ENCODE measurements around the gene OSBPL6.
"Not testable (repeated sequence)": the region's sequence is repeated elsewhere in the genome, so short reads cannot be mapped to it uniquely, and the experiment has no call there.

Gene OSBPL6

DNA sequence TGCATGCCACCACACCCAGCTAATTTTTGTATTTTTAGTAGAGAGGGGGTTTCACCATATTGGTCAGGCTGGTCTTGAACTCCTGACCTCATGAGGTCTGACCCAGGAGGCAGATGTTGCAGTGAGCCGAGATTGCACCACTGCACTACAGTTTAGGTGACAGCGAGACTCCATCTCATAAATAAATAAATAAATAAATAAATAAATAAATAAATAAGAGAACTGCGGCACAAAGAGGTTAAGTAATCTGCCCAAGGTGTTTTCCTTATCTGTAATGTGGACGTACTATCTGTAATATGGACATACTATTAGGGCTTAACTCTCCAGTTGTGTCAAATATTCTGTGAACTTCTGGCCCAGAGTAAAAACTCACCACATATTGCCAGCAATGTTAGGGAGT lies 4.1 kb downstream of the OSBPL6 start:
- DNase-seq (ENCODE audit: low read depth), result not testable (repeated sequence)

DNA sequence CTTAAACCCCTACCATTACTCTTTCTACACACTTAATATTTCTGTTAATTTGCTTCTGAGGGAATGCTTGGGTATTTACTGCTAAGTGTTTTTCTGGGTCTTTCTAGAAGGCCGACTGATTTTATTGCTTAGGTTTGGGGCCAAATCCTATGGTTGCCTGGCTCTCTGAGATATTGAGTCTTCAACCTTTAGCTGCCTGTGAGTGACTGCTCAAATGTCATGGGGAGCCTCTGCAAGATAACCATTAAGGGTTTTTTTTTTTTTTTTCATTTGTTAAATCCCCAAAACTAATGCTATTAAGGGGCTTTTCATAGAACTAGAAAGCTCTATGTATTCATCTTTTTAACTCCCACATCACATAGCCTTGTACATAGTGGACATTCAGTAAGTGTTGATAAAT lies 5.0 kb downstream of the OSBPL6 start:
- no peak for DNase-seq (ENCODE audit: low read depth)

- DNase-seq (ENCODE audit: low read depth), result no peak
Measured at GRCh38 chr2:178200331-178200730, 6.0 kb downstream of the OSBPL6 start.

DNA sequence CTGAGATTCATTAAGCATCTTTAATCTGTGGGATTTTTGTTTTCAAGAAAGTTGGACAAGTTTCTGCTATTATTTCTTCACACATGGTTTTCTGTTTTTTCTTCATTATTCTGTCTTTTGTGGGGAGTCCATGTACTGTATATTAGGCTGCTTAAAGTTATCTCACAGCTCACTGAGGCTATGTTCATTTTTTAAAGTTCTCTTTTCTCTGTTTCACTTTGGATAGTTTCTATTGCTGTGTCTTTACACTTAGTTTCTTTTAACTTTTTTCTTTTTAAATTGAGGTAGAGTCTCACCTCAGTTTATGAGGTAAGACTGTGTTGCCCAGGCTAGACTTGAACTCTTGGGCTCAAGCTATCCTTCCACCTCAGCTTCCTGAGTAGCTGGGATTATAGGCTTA lies 8.6 kb downstream of the OSBPL6 start:
- no peak for DNase-seq (ENCODE audit: low read depth)

GRCh38 chr2:178204977-178205376 lies 10.7 kb downstream of the OSBPL6 start:
- no peak for DNase-seq (ENCODE audit: low read depth)

GRCh38 chr2:178205853-178206521 lies 11.7 kb downstream of the OSBPL6 start:
- no peak for DNase-seq (ENCODE audit: low read depth)

- no peak for DNase-seq (ENCODE audit: low read depth)
Measured at GRCh38 chr2:178208336-178208735, 14.0 kb downstream of the OSBPL6 start.

- no peak for DNase-seq (ENCODE audit: low read depth)
Measured at GRCh38 chr2:178208817-178209216, 14.5 kb downstream of the OSBPL6 start.

GRCh38 chr2:178211460-178211859 lies 17.1 kb downstream of the OSBPL6 start:
- no peak for DNase-seq (ENCODE audit: low read depth)

- no peak for DNase-seq (ENCODE audit: low read depth)
Measured at GRCh38 chr2:178211943-178212342, 17.6 kb downstream of the OSBPL6 start.

DNA sequence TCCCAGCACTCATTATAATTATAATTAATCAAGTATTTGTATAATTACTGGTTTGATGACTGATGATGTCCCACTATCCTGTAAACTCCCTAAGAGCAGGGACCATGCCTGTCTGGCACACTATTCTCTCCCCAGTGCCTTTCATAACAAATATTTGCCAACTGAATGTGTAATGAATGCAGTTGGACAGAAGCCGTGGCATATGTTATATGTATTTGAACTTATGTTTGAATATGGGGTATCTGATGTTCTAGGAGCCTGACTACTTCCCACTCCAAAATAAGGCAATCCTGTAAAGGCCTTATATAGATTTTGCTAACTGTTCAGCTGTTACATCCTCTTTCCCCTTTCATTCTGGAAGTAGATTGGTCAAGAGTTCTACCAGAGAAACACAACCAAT lies 19.7 kb downstream of the OSBPL6 start:
- DNase-seq (ENCODE audit: low read depth), result no peak

DNA sequence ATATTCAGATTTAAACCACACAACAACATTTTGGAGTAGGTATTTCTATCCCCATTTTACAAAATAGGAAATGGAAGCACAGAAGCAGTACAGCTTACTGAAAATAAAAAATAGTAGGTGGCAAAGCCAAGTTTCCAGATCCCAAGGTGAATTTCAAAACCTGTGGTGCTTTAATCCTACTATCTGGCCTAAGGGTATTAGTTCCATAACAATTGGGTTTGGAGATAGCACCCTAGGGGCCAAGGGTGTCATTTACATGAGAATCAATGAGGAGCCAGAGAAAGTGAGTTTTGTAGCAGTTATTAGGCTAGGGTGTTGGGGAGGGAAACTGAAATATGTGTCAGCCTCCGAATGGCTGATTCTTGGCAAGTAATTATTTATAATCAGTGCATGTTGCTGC lies 24.9 kb downstream of the OSBPL6 start:
- no peak for DNase-seq (ENCODE audit: low read depth)

GRCh38 chr2:178220814-178221213 lies 26.5 kb downstream of the OSBPL6 start:
- DNase-seq (ENCODE audit: low read depth), result no peak

GRCh38 chr2:178221556-178221955 lies 27.2 kb downstream of the OSBPL6 start:
- no peak for DNase-seq (ENCODE audit: low read depth)

GRCh38 chr2:178223806-178224205 lies 29.5 kb downstream of the OSBPL6 start:
- DNase-seq (ENCODE audit: low read depth), result no peak

GRCh38 chr2:178225006-178225805 lies 30.9 kb downstream of the OSBPL6 start:
- DNase-seq (ENCODE audit: low read depth), result no peak

- no peak for DNase-seq (ENCODE audit: low read depth)
Measured at GRCh38 chr2:178227187-178227586, 32.9 kb downstream of the OSBPL6 start.

DNA sequence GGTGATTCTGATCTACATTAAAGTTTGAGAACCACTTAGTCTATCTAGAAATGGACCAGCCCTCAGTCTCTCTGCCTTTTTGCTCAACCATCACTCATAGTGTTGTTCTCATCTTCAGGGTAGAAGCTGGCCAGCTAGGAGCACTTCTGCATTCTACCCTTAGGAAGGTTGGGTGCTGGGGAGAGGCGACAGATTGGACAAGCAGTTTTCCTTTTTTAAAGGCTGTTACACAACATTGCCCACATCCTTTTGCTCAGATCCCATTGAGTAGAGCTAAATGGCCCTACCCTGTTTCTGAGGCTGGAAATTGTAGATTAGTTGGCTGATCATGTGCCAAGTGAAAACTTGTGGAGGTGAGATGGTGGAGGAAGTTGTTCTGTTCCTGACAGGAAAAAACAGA lies 35.6 kb downstream of the OSBPL6 start:
- DNase-seq (ENCODE audit: low read depth), result no peak

DNA sequence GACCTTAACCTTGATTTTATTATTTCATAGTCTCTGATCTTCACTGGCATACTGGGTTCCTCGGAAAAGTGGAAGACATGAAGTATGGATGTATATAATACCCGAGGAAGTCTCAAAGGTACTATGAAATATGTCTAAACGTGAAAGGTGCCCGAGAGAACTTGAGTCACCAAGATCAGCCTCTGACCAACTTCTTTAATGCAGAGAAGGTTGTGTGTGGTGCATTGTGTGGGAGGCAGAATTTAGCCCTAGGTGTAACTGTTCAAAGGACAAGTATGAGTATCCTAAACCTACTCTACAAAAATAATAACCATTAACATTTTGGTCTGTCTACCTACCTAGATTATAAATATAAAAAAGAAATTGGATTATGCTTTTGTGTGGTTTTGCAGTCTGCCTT lies 36.1 kb downstream of the OSBPL6 start:
- no peak for DNase-seq (ENCODE audit: low read depth)

DNA sequence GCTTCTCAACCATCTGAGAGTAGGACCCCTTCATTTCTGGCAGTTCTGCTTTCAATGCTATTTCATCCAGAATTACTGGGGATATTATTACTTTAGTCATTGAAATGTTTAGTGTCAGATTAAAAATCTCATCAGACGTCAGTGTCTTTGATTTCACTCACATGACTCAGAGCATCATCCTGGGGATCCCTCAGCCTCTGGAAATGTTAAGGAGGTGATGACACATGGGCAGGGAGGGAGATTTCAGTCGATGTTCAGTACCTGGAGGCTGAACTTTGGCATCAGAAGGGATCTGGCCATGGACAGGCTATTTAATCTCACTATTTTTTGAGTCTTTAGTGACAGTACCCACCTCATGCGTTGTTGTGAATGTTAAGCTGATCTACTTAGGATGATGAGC lies 39.1 kb downstream of the OSBPL6 start:
- no peak for DNase-seq (ENCODE audit: low read depth)

- DNase-seq (ENCODE audit: low read depth), result no peak
Measured at GRCh38 chr2:178234648-178235047, 40.3 kb downstream of the OSBPL6 start.

DNA sequence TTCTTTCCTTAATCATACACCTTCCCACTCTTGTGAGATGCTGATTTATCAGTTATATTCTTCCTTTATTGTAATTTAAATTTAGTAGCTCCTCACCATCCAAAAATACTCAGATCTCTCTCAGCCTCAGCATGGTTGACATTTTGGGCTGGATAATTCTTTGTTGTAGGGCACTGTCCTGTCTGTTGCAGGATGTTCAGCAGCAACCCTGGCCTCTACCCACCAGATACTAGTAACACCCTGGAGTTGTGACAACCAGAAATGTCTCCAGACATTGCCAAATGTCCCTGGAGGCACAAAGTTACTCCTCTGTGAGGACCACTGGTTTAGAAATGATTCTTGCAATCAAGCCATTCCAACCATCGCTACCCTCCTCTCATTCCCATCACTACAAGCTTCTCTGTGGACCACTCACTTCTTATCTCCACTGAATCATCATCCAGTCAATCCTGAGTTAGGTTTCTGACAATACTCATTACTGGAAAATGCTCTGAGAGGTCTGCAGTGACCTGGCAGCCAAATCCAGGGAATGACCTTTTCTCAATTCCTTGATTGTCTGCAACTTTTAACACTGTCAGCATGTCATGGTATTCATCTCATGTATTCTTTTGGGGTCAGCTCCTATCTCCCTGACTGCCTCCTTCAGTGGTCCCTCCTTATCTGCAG lies 43.3 kb downstream of the OSBPL6 start:
- no peak for DNase-seq (ENCODE audit: low read depth)

GRCh38 chr2:178238154-178238521 lies 43.8 kb downstream of the OSBPL6 start:
- no peak for DNase-seq (ENCODE audit: low read depth)
